Fibroblast of skin of right quadriceps (primary cell): ENCODE results near the gene TVP23A.
"Not testable (repeated sequence)": the region's sequence is repeated elsewhere in the genome, so short reads cannot be mapped to it uniquely, and the experiment has no call there.

ENCODE experiments used
- DNase-seq: peaks from one replicate; pipeline ENCODE4 v3.0.0-alpha.2; 2013

The TVP23A gene

DNA sequence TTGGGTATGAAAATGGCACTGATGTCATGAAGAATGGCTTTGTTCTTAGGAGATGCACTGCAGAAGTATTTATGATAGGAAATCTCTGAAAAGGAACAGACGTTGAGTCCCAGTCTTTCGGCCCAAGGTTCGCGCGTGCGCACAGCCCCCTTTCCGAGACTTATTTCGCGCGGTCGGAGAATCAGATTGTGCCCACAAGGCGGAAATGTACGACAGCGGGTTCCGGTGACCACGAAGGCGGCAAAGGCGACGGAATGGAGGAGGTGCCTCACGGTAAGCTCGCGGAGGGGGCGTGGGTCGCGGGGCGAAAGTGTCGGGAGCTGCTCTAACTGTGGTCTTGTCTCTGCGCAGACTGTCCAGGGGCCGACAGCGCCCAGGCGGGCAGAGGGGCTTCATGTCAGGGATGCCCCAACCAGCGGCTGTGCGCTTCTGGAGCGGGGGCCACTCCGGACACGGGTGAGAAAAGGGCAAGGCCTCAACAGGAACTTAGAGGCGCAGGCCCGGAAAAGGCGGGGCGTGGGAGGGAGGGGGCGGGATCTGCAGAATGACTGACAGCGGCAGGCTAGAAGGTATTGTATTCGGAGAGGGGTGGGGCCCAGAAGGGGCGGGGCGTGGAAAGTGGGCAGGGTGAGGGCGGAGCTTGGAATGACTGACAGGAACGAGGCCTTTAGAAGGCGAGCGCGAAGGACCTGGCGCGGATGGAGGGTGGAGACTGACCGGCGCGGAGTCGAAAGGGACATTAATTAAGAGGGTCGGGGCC, 74.8 kb downstream of the TVP23A start, which contains the start of gene NUBP1:
NUBP1 (plus strand) TSS at position 233 of the 760 bp plus-strand sequence; CDS start at position 255, 22 bp downstream.
- peak; percentile 98 for DNase-seq

DNA sequence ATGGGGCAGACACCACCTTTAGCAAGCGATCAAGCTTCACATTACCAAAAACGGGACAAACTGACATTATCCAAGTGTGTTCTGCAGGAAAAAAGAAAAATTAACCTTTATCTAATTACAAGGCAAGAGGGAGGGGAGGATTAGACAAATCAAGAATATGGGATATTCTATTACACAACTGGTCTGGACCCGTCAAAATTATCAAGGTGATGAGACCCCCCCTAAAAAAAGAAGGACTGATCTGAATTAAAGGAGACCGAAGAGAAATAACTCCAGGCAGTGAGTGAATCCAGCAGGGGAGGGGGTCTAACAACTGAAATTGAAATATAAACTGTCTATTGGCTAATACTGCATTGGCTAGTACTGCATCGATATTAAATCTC, 75.4 kb downstream of the TVP23A start:
- no peak for DNase-seq

DNA sequence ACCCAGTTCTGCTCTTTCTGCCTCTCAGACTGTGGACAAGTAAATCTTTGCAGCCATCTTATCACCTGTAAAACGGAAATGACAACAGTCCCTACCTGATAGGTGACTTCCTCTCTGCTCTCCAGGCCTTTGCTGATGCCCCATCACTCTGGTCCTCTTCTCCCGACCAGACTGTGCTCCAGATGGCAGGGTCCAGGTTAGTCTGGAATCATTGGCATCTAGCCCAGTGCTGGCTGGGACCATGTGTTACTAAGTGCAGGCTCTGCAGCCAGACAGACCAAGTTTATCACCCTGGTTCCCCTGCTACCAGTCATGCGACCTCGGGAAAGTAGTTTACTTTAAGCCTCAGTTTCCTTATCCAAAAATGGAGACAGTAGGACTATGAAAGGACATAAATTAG, 76.8 kb downstream of the TVP23A start:
- DNase-seq: no peak

DNA sequence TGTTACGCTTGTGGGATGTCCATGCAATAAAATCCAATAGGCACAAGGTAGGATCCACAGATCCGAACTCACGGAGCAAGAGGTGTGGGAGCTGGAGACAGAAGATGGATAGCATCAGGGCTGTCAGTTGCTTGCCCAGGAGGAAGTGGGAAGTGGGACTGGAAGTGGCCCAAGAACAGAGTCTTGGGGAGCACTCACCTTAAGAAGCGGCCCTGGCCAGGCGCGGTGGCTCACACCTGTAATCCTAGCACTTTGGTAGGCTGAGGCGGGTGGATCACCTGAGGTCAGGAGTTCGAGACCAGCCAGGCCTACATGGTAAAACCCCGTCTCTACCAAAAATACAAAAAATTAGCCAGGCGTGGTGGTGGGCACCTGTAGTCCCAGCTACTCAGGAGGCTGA, 77.3 kb downstream of the TVP23A start:
- DNase-seq: not testable (repeated sequence)

DNA sequence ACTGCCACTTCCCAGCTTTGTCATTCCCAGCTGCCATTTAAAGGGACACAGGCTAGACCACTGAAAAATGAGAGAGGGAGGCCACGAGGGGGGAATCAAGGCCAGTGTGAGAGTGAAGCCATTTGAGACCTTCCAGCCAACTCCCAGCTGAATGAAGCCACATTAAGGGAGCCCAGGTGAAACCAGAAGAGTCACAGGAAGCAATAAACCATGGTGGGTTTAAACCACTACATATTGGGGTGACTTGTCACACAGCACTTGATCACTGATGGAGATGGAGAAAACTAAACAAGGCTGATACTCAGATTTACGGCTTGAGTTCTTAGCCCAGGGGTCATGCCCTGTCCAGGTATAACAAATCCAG, 77.8 kb downstream of the TVP23A start:
- DNase-seq: no peak

DNA sequence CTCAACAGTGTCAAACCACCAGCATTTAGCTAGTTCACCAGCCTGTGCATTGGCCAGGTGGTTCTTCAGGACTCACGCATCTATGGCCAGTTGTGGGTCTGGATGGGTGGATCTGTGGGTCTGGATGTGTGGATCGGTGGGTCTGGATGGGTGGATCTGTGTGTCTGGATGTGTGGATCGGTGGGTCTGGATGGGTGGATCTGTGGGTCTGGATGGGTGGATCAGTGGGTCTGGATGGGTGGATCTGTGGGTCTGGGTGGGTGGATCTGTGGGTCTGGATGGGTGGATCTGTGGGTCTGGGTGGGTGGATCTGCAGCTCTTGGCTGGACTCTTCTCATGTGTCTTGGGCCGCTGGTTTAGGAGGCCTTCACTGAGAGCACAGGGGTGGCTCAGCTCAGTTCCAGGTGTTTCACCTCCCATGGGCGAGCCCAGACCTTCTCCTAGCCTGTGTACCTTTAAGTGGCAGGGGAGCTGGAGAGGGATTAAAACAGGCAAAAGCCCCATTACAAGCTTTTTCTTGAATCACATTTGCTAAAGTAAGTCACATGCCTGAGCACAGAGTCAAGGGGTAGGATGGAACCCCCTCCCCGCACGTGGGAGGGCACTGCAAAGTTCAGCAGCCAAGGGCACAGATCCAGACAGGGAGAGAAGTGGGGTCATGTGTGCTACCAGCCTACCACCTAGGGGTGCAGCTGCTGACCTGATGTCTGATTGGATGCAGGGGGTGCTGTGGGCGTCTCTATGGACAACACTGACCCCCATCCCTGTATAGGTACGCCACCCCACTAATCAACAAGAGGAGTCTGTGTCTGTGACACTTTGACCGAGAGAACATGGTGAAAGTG, 78.4 kb downstream of the TVP23A start:
- no peak for DNase-seq

DNA sequence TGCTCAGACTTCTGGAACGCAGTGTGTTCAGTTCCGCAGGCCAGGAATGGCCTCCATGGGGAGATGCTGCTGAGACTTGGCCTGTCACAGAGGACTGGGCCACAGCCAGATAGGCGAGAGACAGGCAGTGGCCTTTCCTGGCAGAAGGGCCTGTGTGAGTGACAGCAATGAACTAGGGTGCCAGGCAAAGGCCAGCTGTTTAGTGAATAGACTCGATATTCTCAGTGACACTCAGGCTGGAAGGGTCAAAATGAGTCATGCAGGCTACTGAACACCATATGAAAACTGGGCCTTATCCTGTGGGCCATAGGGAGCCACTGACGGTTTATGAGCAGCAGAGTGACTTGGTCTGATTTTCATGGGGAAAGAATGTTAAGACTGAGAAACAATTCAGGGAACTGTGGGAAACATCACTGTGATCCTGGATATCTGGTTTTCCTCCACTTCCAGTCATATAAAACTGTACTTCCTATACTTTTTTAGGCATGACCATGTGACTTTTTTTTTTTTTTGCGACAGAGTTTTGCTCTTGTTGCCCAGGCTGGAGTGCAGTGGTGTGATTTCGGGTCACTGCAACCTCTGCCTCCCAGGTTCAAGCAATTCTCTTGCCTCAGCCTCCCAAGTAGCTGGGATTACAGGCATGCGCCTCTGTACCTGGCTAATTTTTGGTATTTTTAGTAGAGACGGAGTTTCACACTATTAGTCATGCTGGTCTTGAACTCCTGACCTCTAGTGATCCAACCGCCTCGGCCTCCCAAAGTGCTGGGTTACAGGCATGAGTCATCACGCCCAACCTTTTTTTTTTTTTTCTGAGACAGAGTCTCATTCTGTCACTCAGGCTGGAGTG, 80.1 kb downstream of the TVP23A start:
- DNase-seq: peak; percentile 74

DNA sequence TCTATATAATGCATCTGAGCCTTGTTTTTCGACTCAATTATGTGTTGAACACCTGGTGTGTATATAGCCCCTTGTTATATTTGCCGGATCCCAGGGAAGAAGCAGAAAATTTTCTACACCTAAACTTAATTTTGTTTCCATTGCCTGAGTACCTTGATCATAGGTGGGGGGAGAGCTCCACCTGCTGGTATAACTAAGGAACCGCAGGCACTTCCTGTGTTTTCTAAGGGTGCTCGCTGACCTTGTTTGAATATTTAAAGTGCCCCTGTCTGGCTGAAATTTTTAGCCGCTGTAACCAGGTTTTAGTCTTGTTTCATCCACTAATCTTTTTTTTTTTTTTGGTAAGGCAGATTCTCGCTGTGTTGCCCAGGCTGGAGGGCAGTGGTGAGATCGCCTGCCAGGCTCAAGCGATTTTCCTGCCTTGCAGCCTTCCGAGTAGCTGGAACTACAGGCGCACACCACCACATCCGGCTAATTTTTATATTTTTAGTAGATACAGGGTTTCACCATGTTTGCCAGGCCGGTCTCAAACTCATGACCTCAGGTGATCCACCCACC, 81.4 kb downstream of the TVP23A start:
- DNase-seq: peak; percentile 65

DNA sequence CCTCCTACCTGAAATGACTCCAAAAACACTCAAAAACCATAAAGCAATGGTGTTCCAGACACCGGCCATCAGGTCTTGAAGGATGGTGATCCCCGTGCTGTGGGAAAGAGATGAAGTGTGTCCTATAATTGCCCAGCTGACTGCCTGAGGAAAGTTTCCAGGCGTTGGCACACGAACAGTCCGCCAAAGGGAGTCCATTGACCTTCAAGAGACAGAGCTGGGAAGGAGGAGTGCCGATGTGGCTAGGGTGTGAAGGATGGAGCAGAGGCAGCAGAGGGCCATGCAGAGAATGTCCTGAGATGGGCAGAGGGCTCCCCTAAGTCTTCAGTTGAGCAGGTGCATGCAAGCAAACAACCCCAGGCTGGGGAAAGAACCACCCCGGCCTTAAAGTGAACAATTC, 86.8 kb downstream of the TVP23A start:
- DNase-seq: no peak

DNA sequence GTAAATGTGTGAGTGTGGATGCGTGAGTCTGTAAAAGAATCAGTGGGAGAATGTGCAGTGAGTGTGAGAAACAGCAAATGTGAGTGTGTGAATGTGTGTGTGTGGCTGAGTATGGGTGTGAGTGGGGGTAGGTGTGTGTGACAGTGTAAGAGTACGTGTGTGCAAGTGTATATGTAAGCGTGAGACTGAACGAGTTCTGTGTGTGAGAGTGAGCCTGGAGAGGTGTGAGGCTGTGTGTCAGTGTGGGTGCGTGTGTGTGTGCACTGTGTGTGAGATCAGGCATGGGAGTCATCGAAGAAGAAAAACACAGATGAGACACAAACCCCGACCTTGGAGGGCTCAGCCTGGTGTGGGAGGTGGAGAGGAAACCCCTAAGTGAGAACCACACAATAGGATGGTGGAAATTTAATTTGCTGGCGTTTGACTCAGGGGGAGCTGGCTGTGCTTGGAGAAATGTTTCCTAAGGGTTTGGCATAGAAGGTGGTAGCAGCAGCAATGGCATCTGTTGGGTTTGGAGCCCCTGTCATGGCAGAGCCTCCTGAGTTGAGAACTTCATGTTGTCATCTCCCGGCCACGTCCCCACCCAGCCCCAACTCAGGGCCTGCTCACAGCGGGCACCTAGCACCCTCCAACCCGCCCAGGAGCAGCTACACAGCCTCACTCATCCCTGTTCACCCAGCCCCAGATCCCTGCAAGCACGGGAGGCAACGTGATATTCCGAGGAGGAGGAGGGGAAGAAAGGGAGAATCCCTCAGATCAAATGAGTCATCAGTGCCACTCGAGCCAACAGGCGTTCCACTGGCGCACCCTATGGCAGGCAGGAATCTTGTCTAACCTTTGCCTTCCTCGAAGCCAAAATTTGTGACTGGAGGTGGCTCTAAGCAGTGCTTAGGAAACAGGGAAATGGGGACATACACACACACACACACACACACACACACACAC, 89.2 kb downstream of the TVP23A start:
- DNase-seq: peak; percentile 29

DNA sequence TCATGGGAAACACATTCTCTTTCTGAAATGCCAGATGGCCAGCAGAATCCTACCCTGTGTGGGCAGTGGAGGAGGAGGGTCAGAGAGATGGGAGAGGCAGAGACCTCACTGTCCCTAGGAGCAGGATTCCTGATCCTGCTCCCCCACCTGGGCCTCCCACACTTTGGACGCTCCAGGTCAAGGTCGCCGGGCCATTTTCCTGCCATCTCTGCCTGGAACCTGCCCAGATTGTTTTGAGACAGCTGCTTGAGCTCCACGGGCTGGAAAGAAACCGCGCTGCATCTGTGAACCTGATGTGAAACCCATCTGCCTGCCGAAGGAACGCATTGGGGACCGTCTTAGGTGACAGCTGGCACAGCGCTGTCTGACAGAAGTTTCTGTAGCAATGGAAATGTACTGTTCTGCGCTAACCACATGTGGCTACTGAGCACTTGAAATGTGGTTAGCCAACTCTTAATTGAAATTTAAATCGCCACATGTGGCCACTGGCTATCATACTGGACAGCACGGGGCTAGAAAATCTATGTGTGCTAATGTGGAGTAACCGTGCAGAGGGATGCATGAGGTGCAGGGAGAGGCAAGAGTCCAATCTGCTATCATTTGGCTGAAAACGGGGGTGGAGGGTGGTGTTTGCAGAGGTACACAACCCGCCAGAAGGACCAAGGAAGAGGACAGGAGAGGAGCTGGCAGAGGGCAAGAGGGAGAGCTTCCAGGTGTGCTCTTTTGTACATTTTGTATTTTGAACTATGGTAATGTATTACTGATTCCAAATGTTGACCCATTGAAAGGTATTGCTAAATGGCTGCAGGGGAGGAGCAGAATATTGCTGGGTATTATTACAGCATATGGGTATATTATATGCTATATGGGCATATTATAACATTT, 90.3 kb downstream of the TVP23A start:
- DNase-seq: no peak
